COLO668 (cell line): ENCODE measurements around the gene IL17D.
"Not testable (repeated sequence)": the region's sequence is repeated elsewhere in the genome, so short reads cannot be mapped to it uniquely, and the experiment has no call there.

Experiments used
- DNase-seq: peaks from one replicate; lab custom pipeline; 2025; ENCODE audit not compliant: unreplicated experiment; lab: John Stamatoyannopoulos, UW

Gene IL17D

GRCh38 chr13:20718958-20719566 is 15.6 kb downstream of the IL17D start:
- no peak for DNase-seq

GRCh38 chr13:20719783-20720182 is 16.3 kb downstream of the IL17D start:
- no peak for DNase-seq

GRCh38 chr13:20720499-20720898 is 17.0 kb downstream of the IL17D start:
- DNase-seq, result no peak

- DNase-seq, result no peak
These were observed 17.6 kb downstream of the IL17D start for GRCh38 chr13:20721058-20721453.

- DNase-seq, result peak; percentile 84
These were observed 18.2 kb downstream of the IL17D start for GRCh38 chr13:20721454-20722357.

- DNase-seq, result no peak
These were observed 24.4 kb downstream of the IL17D start for GRCh38 chr13:20727856-20728255.

GRCh38 chr13:20728579-20729311 is 25.2 kb downstream of the IL17D start:
- no peak for DNase-seq

- no peak for DNase-seq
These were observed 26.4 kb downstream of the IL17D start for GRCh38 chr13:20729633-20730585.

- no peak for DNase-seq
These were observed 35.1 kb downstream of the IL17D start for GRCh38 chr13:20738616-20739015.

- DNase-seq, result no peak
These were observed 36.5 kb downstream of the IL17D start for GRCh38 chr13:20740021-20740420.

- DNase-seq, result not testable (repeated sequence)
These were observed 40.4 kb downstream of the IL17D start for GRCh38 chr13:20743830-20744404.

GRCh38 chr13:20749377-20749776 is 45.9 kb downstream of the IL17D start:
- no peak for DNase-seq

GRCh38 chr13:20754009-20754408 is 50.5 kb downstream of the IL17D start:
- DNase-seq, result no peak

GRCh38 chr13:20760872-20761271 is 57.4 kb downstream of the IL17D start:
- DNase-seq, result no peak

GRCh38 chr13:20767309-20767943 is 63.9 kb downstream of the IL17D start:
- no peak for DNase-seq

- DNase-seq, result no peak
These were observed 65.6 kb downstream of the IL17D start for GRCh38 chr13:20769091-20769490.

GRCh38 chr13:20769834-20770233 is 66.3 kb downstream of the IL17D start:
- no peak for DNase-seq
